Subcutaneous abdominal adipose tissue (tissue), 5 donors: ENCODE results near the gene MUSK.

ENCODE experiments used
- H3K27ac ChIP-seq: one replicate; pipeline ENCODE4 v1.7.0; 2013; ENCODE audit warnings: low read depth, mild to moderate bottlenecking, inconsistent platforms, low read length, moderate library complexity
- H3K27me3 ChIP-seq, 5 donors: one replicate each; pipeline ENCODE4 v1.7.0; 2013; ENCODE audit warnings: low read length in 5 of 5, inconsistent platforms in 1 of 5; ENCODE audit not compliant: control insufficient read depth in 5 of 5, insufficient read depth in 4 of 5
- H3K36me3 ChIP-seq, 5 donors: one replicate each; pipeline ENCODE4 v1.7.0; 2013; ENCODE audit warnings: low read length in 5 of 5; ENCODE audit not compliant: control insufficient read depth in 5 of 5, insufficient read depth in 5 of 5
- H3K4me1 ChIP-seq, 5 donors: one replicate each; pipeline ENCODE4 v1.7.0; 2013; ENCODE audit warnings: low read length in 5 of 5, mild to moderate bottlenecking in 3 of 5, moderate library complexity in 1 of 5; ENCODE audit not compliant: control insufficient read depth in 5 of 5, insufficient read depth in 5 of 5
- H3K4me3 ChIP-seq, 5 donors: one replicate each; pipeline ENCODE4 v1.7.0; 2013; ENCODE audit warnings: low read length in 5 of 5, low read depth in 1 of 5
- H3K9ac ChIP-seq, 5 donors: one replicate each; pipeline ENCODE4 v1.7.0; 2013; ENCODE audit warnings: low read length in 5 of 5, mild to moderate bottlenecking in 4 of 5, moderate library complexity in 3 of 5
- H3K9me3 ChIP-seq, 5 donors: one replicate each; pipeline ENCODE4 v1.7.0; 2013; ENCODE audit warnings: low read length in 5 of 5; ENCODE audit not compliant: control insufficient read depth in 5 of 5
- donor health status: healthy.
- donor health status: healthy.
- donor health status: healthy.
- donor health status: healthy.
- donor health status: healthy.

Gene MUSK

GRCh38 chr9:110837401-110838005 lies 168.9 kb downstream of the MUSK start:
- Histone ChIP-seq H3K4me3 (no peak overlapping the region), H3K36me3 (no peaks in the 10 kb centered on the region), H3K9me3 (peaks cover 0 to 2% (median 0%) of the 10 kb centered on the region in 5 donors), H3K9ac (no peak overlapping the region), H3K27ac (no peak overlapping the region), H3K4me1 (no peaks in the 10 kb centered on the region), H3K27me3 (no peaks in the 10 kb centered on the region)

DNA sequence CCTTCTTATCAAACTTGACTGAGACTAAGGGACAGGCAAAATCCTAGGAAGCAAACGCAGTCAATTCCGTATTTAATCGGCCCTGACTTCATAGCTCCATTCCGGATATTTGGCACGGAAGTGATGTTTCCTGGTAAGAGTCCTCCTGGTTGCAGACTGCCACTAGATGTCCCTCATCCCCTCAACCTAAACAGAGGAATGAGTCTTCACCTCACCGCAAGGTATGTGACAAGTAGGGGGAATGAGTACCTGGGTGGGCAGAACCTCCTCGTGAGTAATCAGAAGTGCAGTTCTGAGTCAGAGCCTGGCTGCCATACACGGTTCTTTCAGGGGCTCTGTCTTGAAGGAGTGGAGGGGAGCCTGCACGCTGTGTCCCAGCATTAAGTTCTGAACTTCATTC lies 173.6 kb downstream of the MUSK start:
- Histone ChIP-seq H3K4me3 (no peak overlapping the region), H3K4me1 (peaks cover 0 to 3% (median 0%) of the 10 kb centered on the region in 5 donors), H3K27ac (no peak overlapping the region), H3K27me3 (no peaks in the 10 kb centered on the region), H3K9ac (no peak overlapping the region), H3K36me3 (no peaks in the 10 kb centered on the region), H3K9me3 (peaks cover 0 to 2% (median 0%) of the 10 kb centered on the region in 5 donors)

DNA sequence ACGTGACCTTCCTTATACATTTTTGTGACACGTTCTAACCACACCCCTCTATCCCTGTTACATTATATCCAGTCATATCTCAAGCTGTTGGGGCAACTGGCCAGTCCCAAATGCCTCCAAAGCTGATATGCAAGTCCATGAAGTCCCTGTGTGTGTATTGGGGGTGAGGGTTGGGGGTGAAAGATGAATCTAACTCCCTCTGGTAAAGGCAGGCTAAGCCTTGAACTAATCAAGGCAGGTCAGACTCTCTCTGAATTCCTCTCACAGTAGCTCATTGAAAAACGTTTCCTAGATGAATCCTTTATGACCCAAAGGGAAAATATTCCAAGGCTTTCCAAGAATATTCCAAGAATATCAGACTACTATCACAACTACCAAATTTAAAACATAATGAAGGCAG lies 174.4 kb downstream of the MUSK start:
- Histone ChIP-seq H3K4me1 (peaks cover 0 to 10% (median 0%) of the 10 kb centered on the region in 5 donors), H3K4me3 (no peak overlapping the region), H3K36me3 (no peaks in the 10 kb centered on the region), H3K27ac (no peak overlapping the region), H3K27me3 (no peaks in the 10 kb centered on the region), H3K9ac (no peak overlapping the region), H3K9me3 (peaks cover 0 to 2% (median 0%) of the 10 kb centered on the region in 5 donors)

DNA sequence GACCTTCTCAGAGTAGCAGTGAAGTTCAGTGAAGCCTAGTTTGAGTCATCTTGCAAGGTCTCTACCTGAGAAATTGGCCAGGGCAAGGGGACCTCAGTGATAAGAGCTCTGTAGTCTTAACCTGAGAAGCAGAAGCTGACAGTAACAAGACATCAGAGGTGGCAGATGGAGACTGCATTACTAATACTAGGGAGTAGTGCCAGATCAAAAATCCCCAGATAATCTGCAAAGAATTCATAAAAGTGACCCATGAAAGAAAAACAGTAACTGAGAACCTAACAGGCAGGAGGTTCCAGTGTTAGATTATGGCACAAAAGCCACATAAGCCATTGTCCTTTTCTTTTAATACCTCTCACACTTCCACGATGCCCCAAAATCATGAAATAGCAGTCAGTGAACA lies 175.5 kb downstream of the MUSK start:
- Histone ChIP-seq H3K9ac (no peak overlapping the region), H3K36me3 (no peaks in the 10 kb centered on the region), H3K27me3 (no peaks in the 10 kb centered on the region), H3K4me3 (no peak overlapping the region), H3K27ac (no peak overlapping the region), H3K4me1 (peaks cover 0 to 12% (median 0%) of the 10 kb centered on the region in 5 donors), H3K9me3 (peaks cover 0 to 2% (median 0%) of the 10 kb centered on the region in 5 donors)

- H3K4me1 ChIP-seq = peaks cover 0 to 12% (median 0%) of the 10 kb centered on the region in 5 donors
- H3K4me3 ChIP-seq = no peak overlapping the region
- H3K9ac ChIP-seq = no peak overlapping the region
Measured at GRCh38 chr9:110846215-110846614, 177.6 kb downstream of the MUSK start.

GRCh38 chr9:110847671-110848070 lies 179.1 kb downstream of the MUSK start:
- H3K27me3 ChIP-seq = no peaks in the 10 kb centered on the region
- no peak overlapping the region for H3K4me3 ChIP-seq
- H3K9ac ChIP-seq = no peak overlapping the region
- peaks cover 0 to 12% (median 0%) of the 10 kb centered on the region in 5 donors for H3K4me1 ChIP-seq
- no peaks in the 10 kb centered on the region for H3K9me3 ChIP-seq
- H3K27ac ChIP-seq = peak overlapping the region; percentile 4
- H3K36me3 ChIP-seq = no peaks in the 10 kb centered on the region

More at GRCh38 chr9:110846215-110846614, 177.6 kb downstream of the MUSK start:
- Histone ChIP-seq H3K9me3 (no peaks in the 10 kb centered on the region), H3K27me3 (no peaks in the 10 kb centered on the region), H3K36me3 (no peaks in the 10 kb centered on the region), H3K27ac (no peak overlapping the region)

DNA sequence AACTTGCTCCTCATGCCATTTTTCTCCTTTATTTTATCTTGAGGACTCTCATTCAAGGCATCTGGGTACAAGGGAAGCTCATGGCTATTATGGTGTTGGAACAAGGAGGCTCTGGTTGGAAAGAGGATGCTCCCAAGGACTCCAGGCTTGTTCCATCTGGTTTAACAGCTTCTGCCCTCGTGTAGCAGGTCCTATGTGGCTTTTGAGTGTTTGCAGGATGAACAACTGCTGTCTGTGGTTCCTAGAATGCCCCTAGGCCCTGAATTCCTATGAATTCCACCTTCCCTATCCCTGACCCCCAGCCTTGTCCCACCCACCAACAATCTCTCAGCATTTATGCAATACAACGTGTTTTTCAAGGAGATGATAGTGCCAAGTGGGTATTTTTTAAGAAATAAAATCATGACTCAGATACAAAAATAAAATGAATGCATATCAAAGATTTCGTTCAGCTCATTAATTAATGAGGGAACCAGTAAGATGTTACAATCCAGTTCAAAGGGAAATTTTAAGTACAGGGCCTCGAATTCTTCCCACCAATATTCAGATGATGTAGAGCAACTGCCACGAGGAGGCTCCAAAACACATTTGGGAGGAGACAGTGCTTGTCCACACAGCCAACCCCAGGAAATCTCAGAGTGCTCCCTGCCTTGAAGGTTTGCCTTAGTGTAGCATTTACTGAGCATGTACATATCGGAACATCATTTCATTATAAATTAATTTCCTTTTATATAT lies 182.0 kb downstream of the MUSK start:
- Histone ChIP-seq H3K9me3 (peaks cover 2 to 13% (median 6%) of the 10 kb centered on the region in 5 donors), H3K4me1 (peaks cover 0 to 12% (median 0%) of the 10 kb centered on the region in 5 donors), H3K4me3 (no peak overlapping the region), H3K27ac (no peak overlapping the region), H3K36me3 (no peaks in the 10 kb centered on the region), H3K9ac (no peak overlapping the region), H3K27me3 (no peaks in the 10 kb centered on the region)
